Parathyroid adenoma (tissue), 2 donors: Measurements from ENCODE around the gene TCAIM.
A peak's percentile ranks its signal among the peaks of the same experiment; 100 is the strongest.

Experiments
- H2AFZ ChIP-seq: fragments of 300-600 bp; sonication (generic); one replicate; pipeline ENCODE4 v1.7.0; 2017; ENCODE audit warnings: antibody characterized with exemption, mild to moderate bottlenecking
- H3K27ac ChIP-seq: fragments of 300-600 bp; sonication (generic); one replicate; pipeline ENCODE4 v1.7.0; 2017
- H3K27me3 ChIP-seq: fragments of 300-600 bp; sonication (generic); one replicate; pipeline ENCODE4 v1.7.0; 2017; ENCODE audit warnings: low read length; ENCODE audit not compliant: control insufficient read depth, insufficient read depth
- H3K36me3 ChIP-seq: fragments of 300-600 bp; sonication (generic); one replicate; pipeline ENCODE4 v1.7.0; 2017; ENCODE audit warnings: low read length; ENCODE audit not compliant: control insufficient read depth, insufficient read depth
- H3K4me1 ChIP-seq: fragments of 300-600 bp; sonication (generic); one replicate; pipeline ENCODE4 v1.7.0; 2017; ENCODE audit warnings: control low read depth
- H3K4me2 ChIP-seq: fragments of 300-600 bp; sonication (generic); one replicate; pipeline ENCODE4 v1.7.0; 2017; ENCODE audit warnings: low read length
- H3K4me3 ChIP-seq: fragments of 300-600 bp; sonication (generic); one replicate; pipeline ENCODE4 v1.7.0; 2017; ENCODE audit warnings: low read depth, low read length
- H3K79me2 ChIP-seq: fragments of 300-600 bp; sonication (generic); one replicate; pipeline ENCODE4 v1.7.0; 2017; ENCODE audit warnings: control low read depth
- H3K9ac ChIP-seq: fragments of 300-600 bp; sonication (generic); one replicate; pipeline ENCODE4 v1.7.0; 2017; ENCODE audit warnings: mild to moderate bottlenecking
- H3K9me3 ChIP-seq: fragments of 300-600 bp; sonication (generic); one replicate; pipeline ENCODE4 v1.7.0; 2017; ENCODE audit warnings: low read length; ENCODE audit not compliant: control insufficient read depth
- CTCF ChIP-seq: fragments of 300-600 bp; sonication (generic); IDR thresholded peaks from one replicate; pipeline ENCODE4 v1.7.0; 2017; ENCODE audit warnings: antibody characterized with exemption, mild to moderate bottlenecking
- donor health status: primary hyperparathyroidism.

TCAIM gene

GRCh38 chr3:44297255-44297654, 41.3 kb upstream of the TCAIM start:
- Histone ChIP-seq H2AFZ (no peak overlapping the region), H3K27me3 (no peaks in the 10 kb centered on the region), H3K4me1 (no peaks in the 10 kb centered on the region), H3K79me2 (no peaks in the 10 kb centered on the region), H3K9ac (no peak overlapping the region), H3K9me3 (no peaks in the 10 kb centered on the region), H3K4me3 (no peak overlapping the region), H3K4me2 (no peak overlapping the region), H3K36me3 (no peaks in the 10 kb centered on the region), H3K27ac (no peak overlapping the region)
- no peak for TF ChIP-seq CTCF

DNA sequence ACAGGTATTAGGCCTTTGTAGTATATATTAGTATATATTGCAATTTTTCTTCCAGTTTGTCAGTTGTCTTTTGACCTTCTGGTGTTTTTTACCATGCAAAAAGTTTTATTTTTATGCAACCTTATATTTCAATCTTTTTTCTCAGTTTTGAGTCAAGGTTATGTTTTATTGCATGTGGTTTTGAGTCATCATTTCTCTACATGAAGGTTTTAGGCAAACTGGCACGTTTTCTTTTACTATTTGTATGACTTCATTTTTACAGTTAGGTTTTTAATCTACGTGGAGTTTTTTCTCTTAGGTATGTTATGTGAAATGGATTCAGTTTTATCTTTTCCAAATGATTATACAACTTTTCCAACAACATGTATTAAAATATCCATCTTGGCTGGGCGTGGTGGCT, 36.8 kb upstream of the TCAIM start:
- Histone ChIP-seq H3K4me2 (no peak overlapping the region), H3K9ac (no peak overlapping the region), H3K27me3 (no peaks in the 10 kb centered on the region), H2AFZ (no peak overlapping the region), H3K4me3 (no peak overlapping the region), H3K79me2 (no peaks in the 10 kb centered on the region), H3K4me1 (no peaks in the 10 kb centered on the region), H3K9me3 (no peaks in the 10 kb centered on the region), H3K27ac (no peak overlapping the region), H3K36me3 (no peaks in the 10 kb centered on the region)
- TF ChIP-seq CTCF, result no peak

DNA sequence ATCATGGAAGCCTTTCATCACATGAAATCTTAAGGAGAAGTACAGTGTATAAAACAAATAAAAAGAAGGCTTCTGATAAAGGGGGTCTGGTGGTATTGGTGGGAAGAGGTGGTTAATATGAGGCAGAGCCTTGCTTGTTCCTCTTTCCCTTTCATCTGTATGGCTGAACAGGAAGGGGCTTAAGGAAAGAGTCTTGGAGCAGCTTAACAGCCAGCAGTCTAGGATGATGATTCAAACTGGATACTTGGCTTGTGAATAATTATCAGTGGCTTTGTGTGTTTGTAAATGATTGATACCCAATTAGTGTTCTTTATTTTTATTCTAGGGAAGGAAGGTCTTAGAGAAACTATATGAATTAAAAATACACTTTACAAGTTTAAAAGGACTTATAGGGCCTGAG, 29.1 kb upstream of the TCAIM start:
- H3K27ac ChIP-seq, result no peak overlapping the region
- H3K4me3 ChIP-seq, result no peak overlapping the region
- no peaks in the 10 kb centered on the region for H3K9me3 ChIP-seq

DNA sequence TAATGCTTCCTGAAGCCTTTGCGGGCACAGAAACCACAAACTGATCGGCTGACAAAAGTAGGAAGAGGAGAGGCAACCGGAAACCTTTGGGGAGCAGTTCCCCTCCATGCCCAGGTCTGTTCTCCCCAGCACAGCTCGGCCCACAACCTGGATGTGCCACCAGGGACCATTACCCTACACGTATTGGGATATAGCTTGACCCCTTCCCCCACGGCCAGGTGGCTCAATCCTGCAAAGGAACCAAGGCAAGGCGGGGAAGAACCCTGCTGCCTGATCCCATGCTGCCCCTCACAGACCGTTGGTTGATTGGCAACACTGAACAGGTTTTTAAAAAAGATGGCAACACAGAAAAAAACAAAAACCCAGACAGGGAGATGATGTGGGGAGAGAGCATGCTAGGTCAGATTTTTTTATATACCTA, 19.7 kb upstream of the TCAIM start:
- H3K4me3 ChIP-seq, result no peak overlapping the region
- H3K79me2 ChIP-seq, result no peaks in the 10 kb centered on the region
- no peak overlapping the region for H3K27ac ChIP-seq
- H2AFZ ChIP-seq, result no peak overlapping the region
- no peaks in the 10 kb centered on the region for H3K9me3 ChIP-seq
- H3K4me2 ChIP-seq, result no peak overlapping the region
- H3K4me1 ChIP-seq, result peaks cover 14% of the 10 kb centered on the region
- H3K9ac ChIP-seq, result no peak overlapping the region
- no peaks in the 10 kb centered on the region for H3K27me3 ChIP-seq
- TF ChIP-seq CTCF, result no peak
- H3K36me3 ChIP-seq, result no peaks in the 10 kb centered on the region

More for the DNA sequence above, 29.1 kb upstream of the TCAIM start:
- Histone ChIP-seq H3K4me1 (no peaks in the 10 kb centered on the region), H3K79me2 (no peaks in the 10 kb centered on the region), H3K36me3 (no peaks in the 10 kb centered on the region), H2AFZ (no peak overlapping the region), H3K9ac (no peak overlapping the region), H3K27me3 (no peaks in the 10 kb centered on the region), H3K4me2 (no peak overlapping the region)
- no peak for TF ChIP-seq CTCF

DNA sequence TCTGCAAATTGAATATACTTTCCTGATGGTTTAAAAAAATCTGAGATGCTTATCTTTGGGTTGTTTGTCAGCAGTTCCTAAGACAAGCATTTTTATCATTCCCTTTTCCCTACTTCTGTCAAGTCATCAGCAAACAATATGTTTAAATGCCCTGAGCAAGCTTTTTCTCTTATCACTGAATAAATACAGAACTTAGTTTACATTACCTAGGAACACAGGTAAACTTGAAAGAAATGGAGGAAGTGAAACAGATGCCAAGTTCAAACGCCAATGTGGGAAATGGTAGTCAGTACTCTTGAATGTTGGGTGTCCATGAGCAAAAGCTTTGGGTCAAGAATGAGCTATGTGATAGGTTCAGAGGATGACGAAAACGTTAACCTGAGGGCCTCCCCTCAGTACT, 17.2 kb upstream of the TCAIM start:
- TF ChIP-seq CTCF, result no peak
- Histone ChIP-seq H3K27ac (peak overlapping the region; percentile 53), H2AFZ (peak overlapping the region; percentile 77), H3K4me2 (peak overlapping the region; percentile 60), H3K27me3 (no peaks in the 10 kb centered on the region), H3K9ac (no peak overlapping the region), H3K4me1 (peaks cover 14% of the 10 kb centered on the region), H3K36me3 (no peaks in the 10 kb centered on the region), H3K9me3 (no peaks in the 10 kb centered on the region), H3K79me2 (no peaks in the 10 kb centered on the region), H3K4me3 (peak overlapping the region; percentile 9)
